ENCODE data around the gene FNIP1.
"Not testable (repeated sequence)": the region's sequence is repeated elsewhere in the genome, so short reads cannot be mapped to it uniquely, and the experiment has no call there.

- TF ChIP-seq CTCF, POLR2A (IDR thresholded peaks at IDR 0.05): not testable (repeated sequence)
Measured at GRCh38 chr5:131621164-131621563, 175.7 kb downstream of the FNIP1 start.
